GM19324 (cell line): ENCODE measurements around the gene IGSF5.
"Not testable (repeated sequence)": the region's sequence is repeated elsewhere in the genome, so short reads cannot be mapped to it uniquely, and the experiment has no call there.

Experiments used
- ATAC-seq: cut with Tn5 transposase; IDR thresholded peaks from one replicate; pipeline ENCODE4 v1.9.1; 2021; ENCODE audit warnings: mild to moderate bottlenecking, moderate library complexity; ENCODE audit not compliant: unreplicated experiment, low FRiP score

Gene IGSF5

GRCh38 chr21:39744883-39745282 is at the start of gene IGSF5:
TSS of gene IGSF5 (plus strand) at chr21:39745183. CDS start at chr21:39745510, 327 bp downstream.
- not testable (repeated sequence) for ATAC-seq

- no peak for ATAC-seq
Observed at GRCh38 chr21:39696196-39696595, 48.8 kb upstream of the IGSF5 start.

- no peak for ATAC-seq
Observed at GRCh38 chr21:39696618-39697017, 48.4 kb upstream of the IGSF5 start.

GRCh38 chr21:39700318-39700717 is 44.7 kb upstream of the IGSF5 start:
- ATAC-seq, result no peak

GRCh38 chr21:39703578-39703977 is 41.4 kb upstream of the IGSF5 start:
- ATAC-seq, result no peak

- ATAC-seq, result no peak
Observed at GRCh38 chr21:39705849-39706248, 39.1 kb upstream of the IGSF5 start.

- no peak for ATAC-seq
Observed at GRCh38 chr21:39707316-39707715, 37.7 kb upstream of the IGSF5 start.

- no peak for ATAC-seq
Observed at GRCh38 chr21:39710866-39711265, 34.1 kb upstream of the IGSF5 start.

GRCh38 chr21:39712273-39712672 is 32.7 kb upstream of the IGSF5 start:
- no peak for ATAC-seq

- no peak for ATAC-seq
Observed at GRCh38 chr21:39712976-39713375, 32.0 kb upstream of the IGSF5 start.

GRCh38 chr21:39713905-39714304 is 31.1 kb upstream of the IGSF5 start:
- ATAC-seq, result no peak

GRCh38 chr21:39714331-39714730 is 30.7 kb upstream of the IGSF5 start:
- no peak for ATAC-seq

GRCh38 chr21:39715804-39716397 is 29.1 kb upstream of the IGSF5 start:
- no peak for ATAC-seq

- ATAC-seq, result no peak
Observed at GRCh38 chr21:39720126-39720778, 24.7 kb upstream of the IGSF5 start.

- no peak for ATAC-seq
Observed at GRCh38 chr21:39721885-39722284, 23.1 kb upstream of the IGSF5 start.

GRCh38 chr21:39724944-39725343 is 20.0 kb upstream of the IGSF5 start:
- no peak for ATAC-seq

GRCh38 chr21:39726133-39726532 is 18.9 kb upstream of the IGSF5 start:
- ATAC-seq, result no peak

- ATAC-seq, result no peak
Observed at GRCh38 chr21:39727401-39728120, 17.4 kb upstream of the IGSF5 start.

- no peak for ATAC-seq
Observed at GRCh38 chr21:39728341-39728740, 16.6 kb upstream of the IGSF5 start.

GRCh38 chr21:39730418-39731157 is 14.4 kb upstream of the IGSF5 start:
- no peak for ATAC-seq

- ATAC-seq, result no peak
Observed at GRCh38 chr21:39736716-39737115, 8.3 kb upstream of the IGSF5 start.
